NCI-H524 treated with DMSO at 0.1 percent for 48 hours (cell line): ENCODE results near the gene PPIL6.
A peak's percentile ranks its signal among the peaks of the same experiment; 100 is the strongest.
"Not testable (repeated sequence)": the region's sequence is repeated elsewhere in the genome, so short reads cannot be mapped to it uniquely, and the experiment has no call there.

ENCODE experiments used
- DNase-seq: peaks from one replicate; lab custom pipeline; 2025; lab: John Stamatoyannopoulos, UW

PPIL6 gene

GRCh38 chr6:109466212-109466923 is 25.9 kb upstream of the PPIL6 start:
- no peak for DNase-seq

- DNase-seq, result no peak
Observed at GRCh38 chr6:109465772-109466171, 25.3 kb upstream of the PPIL6 start.

GRCh38 chr6:109461733-109462526 is 21.5 kb upstream of the PPIL6 start:
- no peak for DNase-seq

GRCh38 chr6:109461205-109461604 is 20.8 kb upstream of the PPIL6 start:
- not testable (repeated sequence) for DNase-seq

GRCh38 chr6:109460161-109460829 is 19.9 kb upstream of the PPIL6 start:
- no peak for DNase-seq

- no peak for DNase-seq
Observed at GRCh38 chr6:109458774-109459531, 18.5 kb upstream of the PPIL6 start.

- DNase-seq, result no peak
Observed at GRCh38 chr6:109457562-109457996, 17.2 kb upstream of the PPIL6 start.

GRCh38 chr6:109456710-109457561 is 16.5 kb upstream of the PPIL6 start:
- no peak for DNase-seq

- DNase-seq, result no peak
Observed at GRCh38 chr6:109456111-109456583, 15.7 kb upstream of the PPIL6 start.

- peak; percentile 26 for DNase-seq
Observed at GRCh38 chr6:109455437-109456110, 15.1 kb upstream of the PPIL6 start, which contains the start of gene MICAL1. TSS of gene MICAL1 (minus strand) at chr6:109455772. CDS start at chr6:109454196, 1,576 bp downstream.

GRCh38 chr6:109454496-109455436 is 14.3 kb upstream of the PPIL6 start:
- no peak for DNase-seq

GRCh38 chr6:109453594-109454495 is 13.4 kb upstream of the PPIL6 start:
- peak; percentile 93 for DNase-seq

GRCh38 chr6:109453156-109453555 is 12.7 kb upstream of the PPIL6 start:
- DNase-seq, result no peak

GRCh38 chr6:109452181-109452580 is 11.8 kb upstream of the PPIL6 start:
- no peak for DNase-seq

- DNase-seq, result no peak
Observed at GRCh38 chr6:109451376-109451775, 10.9 kb upstream of the PPIL6 start.

- DNase-seq, result no peak
Observed at GRCh38 chr6:109450801-109451200, 10.4 kb upstream of the PPIL6 start.

- no peak for DNase-seq
Observed at GRCh38 chr6:109449795-109450673, 9.6 kb upstream of the PPIL6 start.
